HG03103 (cell line): Measurements from ENCODE around the gene CHST8.
"Not testable (repeated sequence)": the region's sequence is repeated elsewhere in the genome, so short reads cannot be mapped to it uniquely, and the experiment has no call there.

Experiments
- ATAC-seq: cut with Tn5 transposase; IDR thresholded peaks from one replicate; pipeline ENCODE4 v1.9.1; 2021; ENCODE audit warnings: low read depth; ENCODE audit not compliant: unreplicated experiment

The CHST8 gene

DNA sequence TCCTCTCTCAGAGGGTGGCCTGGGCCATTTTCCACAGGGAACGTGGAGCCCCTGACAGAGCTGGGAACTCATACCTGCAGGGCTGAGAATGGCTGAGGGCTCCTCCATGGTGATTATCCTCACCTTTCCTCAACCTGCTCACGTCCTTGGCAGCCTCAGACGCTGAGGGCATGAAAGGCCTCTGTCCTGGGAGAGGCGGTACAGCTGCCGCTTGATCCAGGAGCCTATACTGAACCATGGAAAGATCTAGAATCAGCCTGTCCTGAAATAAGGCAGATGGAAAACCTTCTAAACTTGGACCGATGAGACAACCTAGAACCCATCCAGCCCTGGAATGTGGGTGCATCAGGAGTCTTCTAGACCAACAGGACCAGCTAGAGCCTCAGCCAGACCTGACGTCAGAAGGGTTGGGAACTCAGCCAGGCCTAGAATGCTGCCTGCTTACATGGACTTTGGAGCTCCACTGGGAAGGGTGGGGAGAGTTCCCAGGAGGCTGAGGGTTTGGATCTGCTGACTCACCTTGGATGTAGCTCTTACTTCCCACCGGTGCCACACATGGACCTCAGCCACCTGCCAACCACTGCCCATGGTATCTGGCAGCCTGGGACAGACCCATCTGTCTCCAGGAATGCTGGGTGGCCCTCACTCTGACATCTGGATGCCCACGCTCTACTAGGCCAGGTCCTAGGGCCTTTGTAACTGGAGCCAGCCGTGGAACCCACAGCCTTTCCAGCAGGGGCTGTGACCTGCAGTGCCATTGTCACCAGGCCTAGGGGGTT is 182.5 kb downstream of the CHST8 start:
- no peak for ATAC-seq

DNA sequence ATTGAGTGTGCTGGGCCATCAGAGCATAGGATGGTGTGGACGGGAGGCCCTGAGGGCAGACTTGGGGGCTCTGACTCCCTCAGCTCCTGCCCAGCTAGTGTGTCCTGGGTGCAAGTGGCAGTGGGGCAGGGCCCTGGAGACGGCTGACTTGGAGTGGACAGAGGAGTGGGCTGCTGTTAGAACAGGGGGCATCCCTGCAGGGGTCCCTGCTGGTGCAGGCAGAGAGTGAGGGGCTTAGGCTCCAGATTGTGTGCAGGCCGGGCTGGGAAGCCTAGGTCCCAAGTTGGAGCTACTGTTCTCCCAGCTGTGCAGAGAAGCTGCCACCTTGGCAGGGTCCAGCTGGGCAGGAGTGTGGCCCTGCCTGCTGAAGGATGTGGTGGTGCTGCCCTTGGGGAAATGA is 183.6 kb downstream of the CHST8 start:
- ATAC-seq: no peak

DNA sequence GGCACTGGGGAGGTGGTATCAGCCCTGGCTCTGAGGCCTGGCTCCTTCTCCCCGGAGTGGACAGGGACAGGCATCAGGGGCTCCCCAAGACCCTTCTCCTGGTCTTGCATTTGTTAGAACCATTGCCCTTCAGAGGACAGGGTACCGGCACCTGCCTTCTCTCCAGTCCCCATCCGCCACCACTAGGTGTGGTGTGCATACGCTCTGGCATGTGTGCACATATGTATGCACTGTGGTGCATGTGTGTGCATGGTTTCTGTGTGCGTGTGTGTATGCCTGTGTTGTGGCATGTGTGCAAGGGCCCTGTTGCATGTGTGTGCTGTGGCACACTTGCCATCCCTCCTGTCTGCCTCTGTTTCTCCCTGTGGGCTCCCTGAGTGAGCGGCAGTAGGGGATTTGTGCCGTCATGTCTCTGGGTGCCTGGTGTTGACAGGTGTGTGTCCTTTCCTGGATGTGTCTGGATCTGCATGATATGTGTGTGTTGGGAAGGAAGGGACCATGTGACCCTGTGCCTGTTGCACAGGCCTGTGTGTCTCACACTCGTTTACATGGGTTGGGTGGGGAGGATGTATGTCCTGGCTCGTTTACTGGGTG is 184.2 kb downstream of the CHST8 start:
- no peak for ATAC-seq

DNA sequence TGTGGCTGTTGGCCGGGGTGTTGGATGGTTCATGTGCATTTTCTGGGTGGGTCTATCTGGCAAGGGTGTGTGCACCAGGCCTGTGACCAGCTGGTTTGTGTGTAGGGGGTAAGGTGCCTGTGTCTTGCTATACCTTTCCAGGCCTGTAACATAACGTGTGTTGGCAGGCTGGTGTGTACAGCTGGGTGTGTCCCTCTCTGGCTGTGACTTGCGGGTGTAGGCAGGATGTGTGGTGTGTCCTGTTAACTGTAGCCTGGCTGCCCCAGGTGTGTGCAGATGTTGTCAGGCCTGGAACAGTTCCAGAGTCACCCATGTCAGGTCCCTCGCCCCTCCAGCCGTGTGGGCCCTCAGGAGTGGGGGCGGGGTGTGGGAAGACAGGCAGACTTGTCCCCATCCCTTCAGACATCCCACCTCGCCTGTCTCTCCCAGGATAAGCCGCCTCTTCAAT is 184.7 kb downstream of the CHST8 start:
- no peak for ATAC-seq

DNA sequence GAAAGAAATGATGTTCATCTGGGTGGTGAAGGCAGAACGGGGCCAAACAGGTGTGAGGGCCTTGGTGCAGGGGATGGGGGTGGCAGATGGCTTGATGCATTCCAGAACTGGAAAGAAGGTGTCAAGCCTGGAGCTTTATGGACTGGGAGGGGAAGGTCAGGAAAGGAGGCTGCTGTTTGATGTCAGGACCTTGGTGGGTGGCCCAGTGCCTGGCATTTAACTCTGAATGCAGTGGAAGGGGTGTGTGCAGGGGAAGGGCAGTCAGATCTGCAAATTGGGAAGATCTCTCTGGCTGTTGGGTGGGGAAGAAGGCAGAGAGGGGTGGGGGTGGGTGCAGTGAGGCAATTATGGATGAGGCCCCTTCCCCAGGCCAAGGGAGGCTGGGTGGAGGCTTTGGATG is 186.6 kb downstream of the CHST8 start:
- ATAC-seq: no peak

DNA sequence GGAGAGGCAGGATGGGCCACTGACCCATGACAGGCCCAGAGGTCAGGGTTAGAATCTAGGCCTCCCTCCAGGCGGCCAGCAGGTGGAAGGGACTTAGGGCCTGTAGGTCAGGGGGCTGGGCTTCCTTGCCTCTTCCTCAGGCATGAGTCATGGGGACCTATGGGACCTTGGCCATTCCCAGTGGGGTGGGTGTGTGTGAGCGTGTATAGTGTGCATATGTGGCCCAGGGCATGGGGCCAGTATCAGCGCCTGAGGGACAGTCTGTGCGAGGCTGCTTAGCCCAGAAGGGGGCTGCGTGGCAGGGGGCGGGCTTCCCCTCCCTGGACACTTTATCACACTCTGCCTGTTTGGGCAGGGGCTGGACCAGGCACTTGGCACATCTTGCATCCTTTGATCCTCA is 188.2 kb downstream of the CHST8 start:
- ATAC-seq: no peak

DNA sequence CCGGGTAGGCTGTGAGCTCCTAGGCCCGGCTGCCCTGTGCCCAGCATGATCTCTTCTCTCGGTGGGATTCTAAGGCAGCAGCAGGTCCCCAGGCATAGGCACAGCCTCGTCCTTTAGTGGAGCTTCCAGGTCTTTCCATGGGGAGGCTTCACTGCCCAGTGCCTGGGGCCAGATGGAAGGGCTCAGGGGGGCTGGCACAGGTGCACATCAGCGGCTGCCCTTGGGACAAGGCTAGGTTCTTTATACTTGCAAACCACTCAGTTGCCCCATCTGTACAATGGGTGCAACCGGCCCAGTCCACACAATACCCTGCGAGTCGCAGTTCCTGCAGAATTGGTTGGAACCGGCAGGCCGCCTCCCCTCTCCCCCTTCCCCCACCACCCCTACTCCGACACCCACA is 189.1 kb downstream of the CHST8 start:
- no peak for ATAC-seq

DNA sequence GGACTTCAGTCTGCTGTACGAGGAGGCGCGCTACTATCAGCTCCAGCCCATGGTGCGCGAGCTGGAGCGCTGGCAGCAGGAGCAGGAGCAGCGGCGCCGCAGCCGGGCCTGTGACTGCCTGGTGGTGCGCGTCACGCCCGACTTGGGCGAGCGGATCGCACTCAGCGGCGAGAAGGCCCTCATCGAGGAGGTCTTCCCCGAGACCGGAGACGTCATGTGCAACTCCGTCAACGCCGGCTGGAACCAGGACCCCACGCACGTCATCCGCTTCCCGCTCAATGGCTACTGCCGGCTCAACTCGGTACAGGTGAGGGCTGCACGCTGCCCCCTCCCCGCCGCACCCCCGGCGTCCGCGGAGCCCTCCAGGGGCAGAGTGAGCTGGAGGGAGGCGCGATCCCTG is 189.5 kb downstream of the CHST8 start:
- ATAC-seq: no peak

DNA sequence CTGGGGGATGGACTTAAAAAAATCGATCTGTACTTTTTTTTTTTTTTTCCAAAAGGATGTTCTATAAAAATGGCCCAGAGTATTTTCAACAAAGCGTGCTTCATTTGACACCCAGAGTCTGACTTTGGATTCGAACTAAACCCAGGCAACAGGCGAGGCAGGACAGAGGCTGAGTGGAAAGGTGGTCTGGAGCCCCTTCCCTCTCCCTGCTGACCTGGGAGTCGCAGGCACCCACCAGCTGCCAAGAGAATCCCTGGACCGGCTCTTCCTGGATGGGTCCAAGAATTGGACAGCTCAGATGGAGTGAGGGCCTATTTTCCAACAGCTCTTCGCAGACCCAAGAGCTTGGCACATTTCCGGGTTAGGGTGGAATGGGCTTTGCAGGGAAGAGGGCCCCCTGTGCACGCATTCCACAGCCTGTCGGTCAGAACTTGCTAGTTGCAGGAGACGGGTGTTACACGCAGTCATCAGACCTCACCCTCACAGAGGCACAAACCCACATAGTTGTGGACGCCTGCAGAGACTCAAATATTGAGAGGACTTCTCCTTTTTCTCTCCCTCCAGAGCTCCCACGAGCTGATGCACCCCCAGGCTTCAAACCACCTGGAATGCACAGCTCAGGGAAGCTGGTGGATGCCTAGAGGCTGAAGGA is 190.1 kb downstream of the CHST8 start:
- no peak for ATAC-seq

DNA sequence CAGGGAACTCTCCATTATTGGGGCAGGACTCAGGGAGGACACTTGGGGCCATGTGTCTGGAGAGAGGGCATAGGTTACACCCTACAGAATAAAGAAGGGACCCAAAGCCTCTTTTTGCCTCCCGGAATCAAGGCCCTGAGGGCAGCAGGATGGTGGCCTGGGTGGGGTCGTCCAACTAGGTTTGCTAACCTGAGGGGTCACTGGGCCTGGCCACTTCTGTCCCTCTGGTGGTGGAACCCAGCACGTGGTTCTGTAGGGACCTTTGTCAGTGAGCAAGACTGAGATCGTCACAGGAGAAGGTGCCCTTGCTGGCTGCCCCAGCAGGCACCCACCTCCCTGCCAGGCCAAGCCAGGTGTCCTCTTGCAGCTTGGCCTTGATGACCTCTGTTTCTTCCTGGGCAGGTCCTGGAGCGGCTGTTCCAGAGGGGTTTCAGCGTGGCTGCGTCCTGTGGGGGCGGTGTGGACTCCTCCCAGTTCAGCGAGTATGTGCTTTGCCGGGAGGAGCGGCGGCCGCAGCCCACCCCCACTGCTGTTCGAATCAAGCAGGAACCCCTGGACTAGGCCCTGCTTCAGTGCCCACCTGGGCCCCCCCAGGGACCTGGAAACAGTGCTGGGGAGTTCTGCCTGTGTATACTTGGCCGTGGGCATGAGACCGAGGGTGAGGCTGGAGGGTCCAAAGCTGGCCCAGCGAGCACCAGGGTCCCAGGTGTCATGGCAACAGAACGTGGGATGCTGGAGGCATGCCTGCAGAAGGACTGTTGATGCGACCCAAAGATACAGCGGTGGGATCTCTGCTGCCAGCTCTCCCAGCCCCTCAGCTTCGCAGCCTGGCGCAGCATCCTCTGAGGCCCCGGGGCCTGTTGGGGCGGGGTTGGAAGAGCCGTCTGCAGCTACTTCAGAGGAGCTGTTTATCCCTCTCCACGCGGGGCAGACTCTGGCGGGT is 190.9 kb downstream of the CHST8 start:
- no peak for ATAC-seq

DNA sequence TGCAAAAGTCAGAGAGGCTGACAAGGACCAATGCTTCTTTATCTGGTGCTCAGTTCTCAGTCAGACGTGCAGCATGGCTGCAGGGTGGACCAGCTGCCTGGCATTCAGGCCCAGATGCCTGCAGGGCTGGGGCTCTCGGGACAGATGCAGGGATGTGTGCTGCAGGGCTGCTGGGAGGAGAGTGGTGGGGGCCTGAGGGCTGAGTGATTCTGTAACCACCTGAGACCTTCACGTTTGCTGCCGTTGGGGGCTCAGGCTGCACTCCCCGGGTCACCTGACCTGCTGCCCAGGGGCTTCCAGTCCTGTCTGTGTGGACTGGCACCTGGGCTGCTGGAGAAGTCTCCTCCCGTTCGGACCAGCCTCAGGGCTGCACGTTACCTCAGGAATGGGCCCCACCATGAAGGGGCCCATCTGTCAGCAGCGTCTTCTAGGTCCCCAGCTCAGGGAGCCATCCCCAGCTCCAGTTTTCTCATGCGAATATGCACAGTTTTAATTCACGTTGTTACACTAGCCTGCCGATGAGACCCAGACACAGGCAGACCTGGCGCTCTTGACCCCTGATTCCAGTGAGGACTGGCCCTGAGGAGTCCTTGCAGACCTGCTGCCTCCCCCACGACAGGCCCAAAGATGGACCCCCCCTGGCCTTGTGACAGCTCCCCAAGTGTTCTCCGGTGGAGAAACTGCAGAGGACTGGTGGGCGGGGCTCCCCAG is 191.8 kb downstream of the CHST8 start:
- ATAC-seq: no peak

DNA sequence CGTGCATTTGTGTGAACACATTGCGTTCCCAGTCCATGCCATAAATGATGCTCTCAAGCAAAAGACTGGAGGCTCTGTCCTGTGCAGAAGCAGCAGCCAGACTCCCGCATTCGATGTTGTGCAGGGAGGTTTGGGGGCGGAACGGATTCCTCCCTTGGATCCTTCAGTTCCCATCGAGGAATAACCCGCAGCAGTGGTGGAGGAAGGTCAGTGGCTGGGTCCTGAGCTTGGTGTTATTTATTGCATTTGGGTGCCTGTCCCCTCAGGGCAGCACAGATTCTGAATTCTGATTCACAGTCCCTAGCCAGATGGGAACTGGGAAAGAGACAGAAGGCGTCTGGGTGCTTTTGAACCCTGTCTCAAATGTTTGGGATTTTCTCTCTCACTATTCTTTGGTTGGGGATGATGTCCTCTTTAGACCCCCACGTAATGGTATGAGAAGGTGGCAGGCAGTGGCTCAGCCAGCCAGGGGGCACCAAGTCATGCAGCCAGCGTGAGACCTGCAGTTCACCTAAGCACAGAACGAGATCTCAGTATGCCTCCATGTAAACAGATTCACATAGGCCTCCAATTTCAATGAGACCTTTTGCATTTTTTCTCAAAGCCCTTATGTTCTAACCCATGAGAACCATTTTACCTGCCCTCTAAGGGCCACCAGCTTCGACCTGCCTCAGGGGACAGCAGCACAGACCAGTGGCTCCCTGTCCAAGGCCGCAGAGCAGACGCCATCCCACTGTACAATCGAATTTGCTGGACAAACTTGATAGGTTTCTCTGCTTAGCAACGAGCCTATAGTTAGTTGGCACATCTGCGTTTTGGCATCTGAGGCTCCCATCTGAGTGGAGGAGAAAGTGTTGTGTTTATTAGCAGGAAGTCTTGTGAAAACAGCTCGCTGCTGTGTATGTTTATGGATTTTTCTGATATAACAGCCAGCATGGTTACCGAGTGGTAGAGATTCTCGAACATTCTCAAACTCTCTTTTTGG is 192.7 kb downstream of the CHST8 start:
- no peak for ATAC-seq

DNA sequence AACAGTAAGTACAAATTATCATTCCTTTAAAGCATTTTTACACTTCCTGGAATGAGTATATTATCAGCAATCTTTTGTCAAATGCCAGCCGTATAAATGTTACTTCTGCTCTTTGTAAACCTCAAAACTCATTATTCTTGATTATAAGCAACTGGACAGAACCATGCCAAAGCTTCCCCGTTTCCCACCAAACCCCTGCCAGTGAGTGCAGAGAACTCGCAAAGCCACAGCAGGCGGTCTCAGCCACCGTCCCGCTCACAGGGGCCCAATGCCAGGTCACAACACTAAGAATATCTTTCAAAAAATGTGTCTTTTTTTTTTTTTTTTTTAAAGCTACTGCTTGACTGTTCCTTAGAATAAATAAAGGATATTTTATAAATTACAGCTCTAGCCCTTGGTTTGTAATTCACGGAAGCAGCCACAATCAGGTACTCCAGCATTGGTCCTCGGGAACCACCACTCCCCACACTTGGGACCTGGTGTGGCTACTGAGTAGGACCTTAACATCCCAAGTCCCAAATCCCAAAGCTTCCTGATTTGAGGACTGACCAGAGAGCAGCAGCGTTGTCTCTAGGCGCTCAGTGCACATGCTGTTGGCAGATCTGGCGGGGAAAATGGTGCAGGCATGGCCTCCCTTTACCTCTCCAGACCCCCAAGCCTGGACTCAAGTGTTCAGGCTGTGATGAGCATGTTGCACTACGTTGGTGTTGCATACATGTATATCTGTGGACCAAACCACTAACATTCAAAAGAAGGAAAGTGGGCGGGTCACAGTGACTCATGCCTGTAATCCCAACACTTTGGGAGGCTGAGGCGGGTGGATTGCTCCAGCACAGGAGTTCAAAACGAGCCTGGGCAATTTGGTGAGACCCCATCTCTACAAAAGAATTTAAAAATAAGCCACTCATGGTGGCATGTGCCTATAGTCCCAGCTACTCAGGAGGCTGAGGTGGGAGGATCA is 193.9 kb downstream of the CHST8 start:
- ATAC-seq: no peak

DNA sequence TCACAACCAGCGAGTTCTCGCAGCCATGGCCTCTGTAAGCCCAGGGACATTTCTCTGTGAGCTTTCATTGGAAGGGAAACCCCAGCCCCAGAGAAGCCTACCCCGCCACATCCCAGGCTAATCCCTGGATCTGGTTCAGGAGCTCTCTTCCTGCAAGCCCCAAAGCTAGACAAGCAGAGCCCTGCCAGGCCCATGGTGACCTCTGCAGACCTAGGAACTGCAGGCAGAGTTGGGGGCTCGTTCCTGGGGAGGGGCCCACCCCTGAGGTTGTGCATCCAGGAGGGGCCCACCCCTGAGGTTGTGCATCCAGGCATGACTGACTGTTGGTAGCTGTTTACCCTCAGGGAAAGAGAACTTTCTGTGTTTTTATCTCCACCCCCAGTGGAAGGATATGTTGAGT is 196.7 kb downstream of the CHST8 start:
- no peak for ATAC-seq

DNA sequence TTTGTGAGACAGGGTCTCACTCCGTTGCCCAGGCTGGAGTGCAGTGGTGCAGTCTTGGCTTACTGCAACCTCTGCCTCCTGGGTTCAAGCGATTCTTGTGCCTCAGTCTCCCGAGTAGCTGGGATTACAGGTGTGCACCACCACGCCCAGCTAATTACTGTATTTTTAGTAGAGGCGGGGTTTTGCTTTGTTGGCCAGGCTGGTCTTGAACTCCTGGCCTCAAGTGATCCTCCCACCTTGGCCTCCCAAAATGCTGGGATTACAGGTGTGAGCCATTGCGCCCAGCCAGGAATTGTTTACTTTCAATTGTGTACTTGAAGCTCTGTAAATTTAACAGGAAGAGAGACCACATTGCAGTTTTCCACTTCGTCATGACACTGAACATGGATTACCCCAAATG is 197.3 kb downstream of the CHST8 start:
- ATAC-seq: not testable (repeated sequence)

DNA sequence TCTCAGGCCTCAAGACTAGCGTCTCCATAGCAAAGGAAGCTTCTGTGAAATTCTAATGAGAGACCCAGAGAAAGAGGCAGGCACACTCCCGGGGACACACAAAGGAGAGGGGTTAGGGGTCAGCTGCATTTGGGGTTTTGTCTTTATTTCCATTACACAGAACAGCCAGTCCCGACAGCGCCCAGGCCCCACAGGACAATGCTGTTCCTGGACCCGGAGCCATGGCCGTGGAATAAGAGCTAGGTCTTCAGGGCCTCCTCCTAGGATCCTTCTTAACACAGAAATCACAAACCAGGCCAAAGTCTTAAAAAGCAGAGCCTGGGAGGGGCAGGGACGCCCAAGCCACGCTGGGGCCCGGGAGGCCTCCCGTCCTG is 197.7 kb downstream of the CHST8 start:
- ATAC-seq: no peak

DNA sequence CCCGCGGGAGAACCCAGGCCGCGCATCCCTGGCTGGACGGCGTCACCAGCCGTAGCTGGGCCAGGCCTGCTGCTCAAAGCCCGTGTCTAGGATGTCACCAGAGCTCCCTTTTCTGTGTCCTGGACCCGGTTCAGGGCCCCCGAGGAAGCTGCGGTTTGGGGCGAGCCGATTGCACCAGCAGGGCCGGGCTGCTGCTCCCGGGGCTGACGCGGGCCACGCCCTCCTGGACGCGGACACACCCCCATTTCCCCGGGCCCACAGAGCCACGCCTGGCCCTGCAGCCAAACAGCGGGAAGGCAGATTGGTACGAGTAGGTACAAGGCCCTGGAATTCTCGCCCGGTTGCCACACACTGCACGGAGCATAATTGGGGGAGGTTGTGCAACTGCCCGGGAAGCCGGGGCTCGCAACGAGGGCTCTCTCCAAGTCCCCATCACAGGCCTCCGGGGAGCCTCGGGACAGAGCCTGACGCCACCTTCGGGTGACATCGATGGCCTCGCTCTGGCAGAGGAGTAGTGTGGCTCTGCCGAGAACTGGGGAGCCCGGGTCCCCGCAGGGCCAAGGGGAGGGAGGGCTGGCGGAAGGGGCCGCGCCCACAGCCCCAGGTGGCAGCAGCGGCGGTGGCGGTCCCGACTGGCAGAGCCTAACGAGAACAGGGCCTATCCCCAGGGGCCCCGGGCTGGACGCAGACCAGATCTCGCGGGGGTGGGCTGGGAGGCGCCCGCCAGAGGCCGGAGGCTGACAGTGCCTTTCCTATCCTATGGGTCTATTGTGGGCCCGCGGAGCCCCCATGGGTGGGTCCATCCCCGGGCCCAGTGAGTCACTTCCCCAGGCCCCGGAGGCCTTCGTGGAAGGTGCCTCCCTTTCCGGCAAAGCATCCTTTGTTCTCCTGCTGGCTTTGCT is 198.4 kb downstream of the CHST8 start:
- no peak for ATAC-seq
